ENCODE results near the gene CYSRT1.

DNA sequence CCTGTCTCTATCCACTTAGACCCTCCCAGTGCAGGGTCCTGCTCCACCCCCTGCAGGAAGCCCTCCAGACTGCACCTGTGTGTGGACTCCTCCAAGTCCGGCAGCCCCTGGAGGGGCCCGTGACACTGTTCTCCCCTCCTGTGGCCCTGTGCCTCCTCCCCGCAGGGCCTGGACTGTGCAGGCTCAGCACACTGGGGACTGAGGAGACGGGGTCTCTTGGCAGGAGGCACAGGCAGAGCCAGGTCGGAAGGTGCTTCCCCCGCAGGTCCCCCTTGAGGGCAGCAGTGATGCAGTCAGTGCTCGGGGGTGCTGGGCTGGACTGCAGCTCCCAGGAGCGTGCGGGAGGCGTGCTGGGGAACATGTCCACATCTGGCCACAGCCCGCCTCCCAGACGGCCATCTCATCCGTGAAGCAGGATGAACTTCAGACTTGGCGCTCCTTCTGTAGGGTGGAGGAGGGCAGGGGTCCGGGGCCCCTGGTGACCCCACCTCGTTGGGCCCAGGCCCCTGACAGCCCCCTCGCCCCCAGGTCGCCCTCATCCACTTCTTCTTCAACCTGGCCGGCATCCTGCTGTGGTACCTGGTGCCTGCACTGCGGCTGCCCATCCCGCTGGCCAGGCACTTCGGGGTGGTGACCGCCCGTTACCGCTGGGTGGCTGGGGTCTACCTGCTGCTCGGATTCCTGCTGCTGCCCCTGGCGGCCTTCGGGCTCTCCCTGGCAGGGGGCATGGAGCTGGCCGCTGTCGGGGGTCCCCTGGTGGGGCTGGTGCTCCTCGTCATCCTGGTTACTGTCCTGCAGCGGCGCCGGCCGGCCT lies 10.7 kb downstream of the CYSRT1 start:
- no peak for TF ChIP-seq EZH2 (IDR thresholded peaks at IDR 0.05)
- TF ChIP-seq, protein P1, sequence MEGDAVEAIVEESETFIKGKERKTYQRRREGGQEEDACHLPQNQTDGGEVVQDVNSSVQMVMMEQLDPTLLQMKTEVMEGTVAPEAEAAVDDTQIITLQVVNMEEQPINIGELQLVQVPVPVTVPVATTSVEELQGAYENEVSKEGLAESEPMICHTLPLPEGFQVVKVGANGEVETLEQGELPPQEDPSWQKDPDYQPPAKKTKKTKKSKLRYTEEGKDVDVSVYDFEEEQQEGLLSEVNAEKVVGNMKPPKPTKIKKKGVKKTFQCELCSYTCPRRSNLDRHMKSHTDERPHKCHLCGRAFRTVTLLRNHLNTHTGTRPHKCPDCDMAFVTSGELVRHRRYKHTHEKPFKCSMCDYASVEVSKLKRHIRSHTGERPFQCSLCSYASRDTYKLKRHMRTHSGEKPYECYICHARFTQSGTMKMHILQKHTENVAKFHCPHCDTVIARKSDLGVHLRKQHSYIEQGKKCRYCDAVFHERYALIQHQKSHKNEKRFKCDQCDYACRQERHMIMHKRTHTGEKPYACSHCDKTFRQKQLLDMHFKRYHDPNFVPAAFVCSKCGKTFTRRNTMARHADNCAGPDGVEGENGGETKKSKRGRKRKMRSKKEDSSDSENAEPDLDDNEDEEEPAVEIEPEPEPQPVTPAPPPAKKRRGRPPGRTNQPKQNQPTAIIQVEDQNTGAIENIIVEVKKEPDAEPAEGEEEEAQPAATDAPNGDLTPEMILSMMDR (IDR thresholded peaks at IDR 0.05) = no peak
- TF ChIP-seq EZH2phosphoT487 (IDR thresholded peaks at IDR 0.05) = no peak

All from neural progenitor cell (in vitro differentiated cells).